ENCODE data around the gene MAP3K2.

DNA sequence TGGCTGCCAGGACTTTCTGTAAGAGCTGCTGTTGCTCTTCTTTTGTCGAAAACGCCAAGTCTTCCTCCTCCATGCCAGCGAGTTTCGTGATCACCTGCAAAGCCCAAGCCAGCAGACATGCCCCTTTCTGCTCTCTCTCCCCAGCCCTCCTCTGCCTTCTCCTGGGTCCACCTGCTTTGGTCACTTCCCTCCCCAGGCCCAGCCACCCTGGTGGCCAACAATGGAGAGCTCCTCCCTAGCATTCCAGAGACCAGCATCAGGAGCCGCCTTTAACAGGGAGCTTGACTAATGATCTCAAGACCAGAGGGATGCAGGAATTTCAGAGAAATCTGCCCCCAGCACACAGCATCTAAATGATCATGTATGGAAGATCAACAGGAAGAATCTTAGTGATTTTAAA is 128.4 kb downstream of the MAP3K2 start:
- TF ChIP-seq, protein P1, sequence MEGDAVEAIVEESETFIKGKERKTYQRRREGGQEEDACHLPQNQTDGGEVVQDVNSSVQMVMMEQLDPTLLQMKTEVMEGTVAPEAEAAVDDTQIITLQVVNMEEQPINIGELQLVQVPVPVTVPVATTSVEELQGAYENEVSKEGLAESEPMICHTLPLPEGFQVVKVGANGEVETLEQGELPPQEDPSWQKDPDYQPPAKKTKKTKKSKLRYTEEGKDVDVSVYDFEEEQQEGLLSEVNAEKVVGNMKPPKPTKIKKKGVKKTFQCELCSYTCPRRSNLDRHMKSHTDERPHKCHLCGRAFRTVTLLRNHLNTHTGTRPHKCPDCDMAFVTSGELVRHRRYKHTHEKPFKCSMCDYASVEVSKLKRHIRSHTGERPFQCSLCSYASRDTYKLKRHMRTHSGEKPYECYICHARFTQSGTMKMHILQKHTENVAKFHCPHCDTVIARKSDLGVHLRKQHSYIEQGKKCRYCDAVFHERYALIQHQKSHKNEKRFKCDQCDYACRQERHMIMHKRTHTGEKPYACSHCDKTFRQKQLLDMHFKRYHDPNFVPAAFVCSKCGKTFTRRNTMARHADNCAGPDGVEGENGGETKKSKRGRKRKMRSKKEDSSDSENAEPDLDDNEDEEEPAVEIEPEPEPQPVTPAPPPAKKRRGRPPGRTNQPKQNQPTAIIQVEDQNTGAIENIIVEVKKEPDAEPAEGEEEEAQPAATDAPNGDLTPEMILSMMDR (IDR thresholded peaks at IDR 0.05; ENCODE audit: poor library complexity, severe bottlenecking), result no peak
- TF ChIP-seq POLR2AphosphoS5 (IDR thresholded peaks at IDR 0.05), result no peak
- no peak for TF ChIP-seq EZH2 (IDR thresholded peaks at IDR 0.05; ENCODE audit: borderline replicate concordance, insufficient read depth, low read length, poor library complexity, severe bottlenecking)
- no peak for TF ChIP-seq EP300 (conservative IDR thresholded peaks at IDR 0.05; ENCODE audit: poor library complexity, severe bottlenecking)
- no peak for TF ChIP-seq MXI1 (conservative IDR thresholded peaks at IDR 0.05; ENCODE audit: poor library complexity, severe bottlenecking)
